Neutrophil (primary cell): Measurements from ENCODE around the gene HORMAD1.
"Not testable (repeated sequence)": the region's sequence is repeated elsewhere in the genome, so short reads cannot be mapped to it uniquely, and the experiment has no call there.

ENCODE experiments used
- H3K27ac ChIP-seq: fragments of 200-600 bp; sonication (generic); 2 replicates; pipeline ENCODE4 v1.5.1; 2016; ENCODE audit warnings: mild to moderate bottlenecking, moderate library complexity
- H3K27me3 ChIP-seq: fragments of 200-600 bp; sonication (generic); 2 replicates; pipeline ENCODE4 v1.6.0; 2016; ENCODE audit warnings: mild to moderate bottlenecking
- H3K36me3 ChIP-seq: fragments of 200-600 bp; sonication (generic); 2 replicates; pipeline ENCODE4 v1.5.1; 2017
- H3K4me1 ChIP-seq, 2 experiments: fragments of 200-600 bp in 1 of 2; sonication (generic) in 1 of 2; 1 replicate in 1 of 2; 2 replicates in 1 of 2; pipeline versions ENCODE4 v1.5.1 to v1.6.1; 2013 to 2016; ENCODE audit warnings: low read depth in 1 of 2, low read length in 1 of 2, mild to moderate bottlenecking in 1 of 2, moderate library complexity in 1 of 2; ENCODE audit not compliant: control insufficient read depth in 1 of 2, insufficient read depth in 1 of 2
- H3K4me3 ChIP-seq, 2 experiments: fragments of 200-600 bp in 1 of 2; sonication (generic) in 1 of 2; 1 replicate in 1 of 2; 2 replicates in 1 of 2; pipeline ENCODE4 v1.5.1; 2013 to 2016; ENCODE audit warnings: low read depth in 1 of 2, low read length in 1 of 2, mild to moderate bottlenecking in 1 of 2, moderate library complexity in 1 of 2
- H3K9me3 ChIP-seq: fragments of 200-600 bp; sonication (generic); 2 replicates; pipeline ENCODE4 v1.5.1; 2016
- TF ChIP-seq, protein P1 (sequence below): fragments of 200-600 bp; sonication (generic); IDR thresholded peaks from 2 replicates; pipeline ENCODE4 v1.5.1; 2016; ENCODE audit warnings: antibody characterized with exemption

Gene HORMAD1

DNA sequence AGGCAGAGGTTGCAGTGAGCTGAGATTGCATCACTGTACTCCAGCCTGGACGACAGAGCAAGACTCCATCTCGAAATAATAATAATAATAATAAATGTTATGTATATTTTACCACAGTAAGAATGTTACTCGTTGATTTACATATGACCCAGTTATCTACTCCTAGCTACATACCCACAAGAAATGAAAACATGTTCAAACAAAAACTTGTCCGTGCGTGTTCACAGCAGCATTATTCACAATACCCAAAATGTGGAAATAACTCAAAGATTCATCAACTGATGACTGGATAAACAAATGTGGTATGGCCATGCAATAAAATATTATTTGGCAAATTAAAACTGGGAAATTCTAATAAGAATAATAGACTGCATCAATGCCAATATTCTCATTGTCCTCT is 59.5 kb downstream of the HORMAD1 start:
- no peak overlapping the region for H3K27ac ChIP-seq

DNA sequence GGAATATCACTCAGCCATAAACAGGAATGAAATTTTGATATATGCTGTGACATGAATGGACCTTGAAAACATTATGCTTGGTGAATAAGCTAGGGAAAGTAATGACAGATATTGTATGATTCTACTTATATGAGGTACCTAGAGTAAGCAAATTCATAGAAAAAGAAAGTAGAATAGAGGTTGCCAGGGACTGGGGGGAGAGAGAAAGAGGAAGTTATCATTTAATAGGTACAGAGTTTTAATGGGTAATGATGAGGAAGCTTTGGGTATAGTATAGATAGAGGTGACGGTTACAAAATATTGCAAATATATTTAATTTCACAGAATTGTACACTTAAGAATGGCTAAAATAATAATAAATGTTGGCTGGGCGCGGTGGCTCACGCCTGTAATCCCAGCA is 60.1 kb downstream of the HORMAD1 start:
- TF ChIP-seq, protein P1, sequence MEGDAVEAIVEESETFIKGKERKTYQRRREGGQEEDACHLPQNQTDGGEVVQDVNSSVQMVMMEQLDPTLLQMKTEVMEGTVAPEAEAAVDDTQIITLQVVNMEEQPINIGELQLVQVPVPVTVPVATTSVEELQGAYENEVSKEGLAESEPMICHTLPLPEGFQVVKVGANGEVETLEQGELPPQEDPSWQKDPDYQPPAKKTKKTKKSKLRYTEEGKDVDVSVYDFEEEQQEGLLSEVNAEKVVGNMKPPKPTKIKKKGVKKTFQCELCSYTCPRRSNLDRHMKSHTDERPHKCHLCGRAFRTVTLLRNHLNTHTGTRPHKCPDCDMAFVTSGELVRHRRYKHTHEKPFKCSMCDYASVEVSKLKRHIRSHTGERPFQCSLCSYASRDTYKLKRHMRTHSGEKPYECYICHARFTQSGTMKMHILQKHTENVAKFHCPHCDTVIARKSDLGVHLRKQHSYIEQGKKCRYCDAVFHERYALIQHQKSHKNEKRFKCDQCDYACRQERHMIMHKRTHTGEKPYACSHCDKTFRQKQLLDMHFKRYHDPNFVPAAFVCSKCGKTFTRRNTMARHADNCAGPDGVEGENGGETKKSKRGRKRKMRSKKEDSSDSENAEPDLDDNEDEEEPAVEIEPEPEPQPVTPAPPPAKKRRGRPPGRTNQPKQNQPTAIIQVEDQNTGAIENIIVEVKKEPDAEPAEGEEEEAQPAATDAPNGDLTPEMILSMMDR: no peak
- no peaks in the 10 kb centered on the region for H3K27me3 ChIP-seq
- no peak overlapping the region for H3K27ac ChIP-seq
- no peaks in the 10 kb centered on the region for H3K9me3 ChIP-seq
- no peak overlapping the region for H3K4me3 ChIP-seq
- H3K36me3 ChIP-seq: no peaks in the 10 kb centered on the region
- H3K4me1 ChIP-seq: peaks cover 14 to 22% of the 10 kb centered on the region in 2 experiments

More for the DNA sequence above, 59.5 kb downstream of the HORMAD1 start:
- peaks cover 14 to 22% of the 10 kb centered on the region in 2 experiments for H3K4me1 ChIP-seq
- TF ChIP-seq, protein P1: no peak
- no peak overlapping the region for H3K4me3 ChIP-seq
- H3K36me3 ChIP-seq: no peaks in the 10 kb centered on the region
- no peaks in the 10 kb centered on the region for H3K27me3 ChIP-seq
- no peaks in the 10 kb centered on the region for H3K9me3 ChIP-seq

DNA sequence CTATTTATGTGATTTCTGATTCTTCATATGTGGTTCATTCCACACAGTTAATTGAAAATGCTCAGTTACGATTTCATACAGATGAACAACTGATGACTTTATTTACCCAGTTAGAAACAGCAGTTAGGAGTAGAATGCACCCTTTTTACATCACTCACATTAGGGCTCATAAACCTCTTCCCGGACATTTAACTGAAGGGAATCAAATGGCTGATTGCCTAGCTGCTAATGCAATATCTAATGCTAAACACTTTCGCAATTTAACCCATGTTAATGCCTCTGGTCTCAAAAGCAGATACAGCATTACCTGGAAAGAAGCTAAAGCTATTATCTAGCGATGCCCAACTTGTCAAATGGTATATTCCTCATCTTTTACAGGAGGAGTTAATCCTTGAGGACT is 63.6 kb downstream of the HORMAD1 start:
- H3K36me3 ChIP-seq, H3K27ac ChIP-seq, H3K4me3 ChIP-seq, H3K9me3 ChIP-seq, H3K27me3 ChIP-seq: not testable (repeated sequence)
- peaks cover 14 to 22% of the 10 kb centered on the region in 2 experiments for H3K4me1 ChIP-seq

DNA sequence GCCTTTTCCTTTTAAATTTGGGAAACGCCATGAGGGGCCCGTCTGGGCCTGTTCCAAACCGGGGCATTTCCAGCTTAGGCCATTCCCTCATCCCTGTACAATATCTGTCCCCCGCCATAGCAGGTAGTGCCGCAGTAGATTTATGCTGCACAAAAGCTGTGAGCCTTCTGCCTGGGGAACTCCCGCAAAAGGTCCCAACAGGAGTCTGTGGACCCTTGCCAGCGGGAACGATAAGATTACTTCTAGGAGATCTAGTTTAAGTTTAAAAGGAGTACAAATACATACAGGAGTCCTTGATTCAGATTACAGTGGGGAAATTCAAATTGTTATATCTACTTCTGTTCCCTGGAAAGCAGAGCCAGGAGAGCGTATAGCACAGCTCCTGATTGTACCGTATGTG is 66.1 kb downstream of the HORMAD1 start:
- not testable (repeated sequence) for H3K4me3 ChIP-seq, H3K36me3 ChIP-seq, H3K9me3 ChIP-seq, H3K27me3 ChIP-seq, H3K27ac ChIP-seq
- H3K4me1 ChIP-seq: peaks cover 14 to 22% of the 10 kb centered on the region in 2 experiments

DNA sequence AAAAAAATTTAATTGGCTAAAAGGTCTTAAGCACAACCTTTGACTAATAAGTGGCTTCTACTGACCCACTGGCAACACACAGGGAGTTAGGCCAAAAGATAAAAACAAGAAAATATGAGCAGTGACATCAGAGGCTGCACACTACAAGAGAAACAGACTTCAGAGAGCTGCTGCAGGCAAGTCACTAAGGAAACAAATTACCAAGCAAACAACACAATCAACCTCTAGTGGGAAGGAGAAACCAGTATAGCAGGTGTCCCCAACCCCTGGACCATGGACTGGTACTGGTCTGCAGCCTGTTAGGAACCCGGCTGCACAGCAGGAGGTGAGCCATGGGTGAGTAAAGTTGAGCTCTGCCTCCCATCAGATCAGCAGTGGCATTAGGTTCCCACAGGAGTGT is 70.5 kb downstream of the HORMAD1 start:
- H3K36me3 ChIP-seq: peaks cover 22% of the 10 kb centered on the region
- no peak overlapping the region for H3K27ac ChIP-seq
- TF ChIP-seq, protein P1: no peak
- H3K9me3 ChIP-seq: no peaks in the 10 kb centered on the region
- no peak overlapping the region for H3K4me3 ChIP-seq
- H3K4me1 ChIP-seq: no peaks in the 10 kb centered on the region
- H3K27me3 ChIP-seq: no peaks in the 10 kb centered on the region

DNA sequence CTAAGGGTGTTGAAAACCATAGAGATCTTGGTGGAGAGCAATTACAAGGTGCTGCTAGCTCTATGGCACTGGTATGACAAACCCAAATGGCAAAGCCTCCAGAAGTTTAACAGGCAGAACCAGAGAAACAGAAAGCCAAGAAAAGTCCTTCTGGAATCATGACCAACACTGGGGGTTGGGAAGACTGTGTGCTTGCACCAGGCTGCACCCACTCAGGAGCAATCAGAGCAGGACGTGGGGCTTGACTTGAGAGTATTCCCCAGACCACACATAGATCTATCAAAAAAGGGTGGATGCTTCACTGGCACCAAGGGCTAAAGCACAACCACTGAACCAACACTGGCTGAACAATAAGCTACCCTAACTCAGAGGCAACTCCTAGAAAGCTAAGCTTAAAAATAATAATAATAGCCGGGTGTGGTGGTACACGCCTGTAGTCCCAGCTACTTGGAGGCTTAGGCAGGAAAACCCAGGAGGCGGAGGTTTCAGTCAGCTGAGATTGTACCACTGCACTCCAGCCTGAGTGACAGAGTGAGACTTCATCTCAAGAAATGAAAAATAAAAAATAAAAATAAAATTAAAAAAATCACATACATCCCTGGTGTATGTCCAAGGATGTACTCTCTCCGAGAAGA is 71.1 kb downstream of the HORMAD1 start:
- Histone ChIP-seq H3K9me3 (no peaks in the 10 kb centered on the region), H3K4me3 (no peak overlapping the region), H3K4me1 (no peaks in the 10 kb centered on the region), H3K27me3 (no peaks in the 10 kb centered on the region), H3K36me3 (peaks cover 22% of the 10 kb centered on the region), H3K27ac (no peak overlapping the region)
- TF ChIP-seq, protein P1: no peak
